Measurements from ENCODE around the gene ZNF384. TPM values are rescaled to one million over a fixed set of nuclear protein-coding genes. Genes with fewer than 3 reads are reported as not detected.

Gene ZNF384
- total and polyA plus RNA-seq, 2 of the 8 experiments (the other 6 are each of a cell fraction or from before 2014, with no cell fraction given), result 59.0 to 59.6 TPM

- H4K20me1 ChIP-seq (replicated peaks in 1 of 2; ENCODE audit: control insufficient read depth in 1 of 2, insufficient read depth in 2 of 2, low read length in 2 of 2), result no peaks in the 10 kb centered on the region
- ChIA-PET CTCF (ENCODE audit: partially characterized antibody) (interaction anchor here (0.5 to 11.6 kb wide), 9 partner anchors 16 to 388 kb away, joined by 3 to 125 read pairs (median 4); partner anchors contain the start of gene ZNF384), POLR2A (ENCODE audit: partially characterized antibody) (interaction anchor here (0.6 to 5.9 kb wide), 15 partner anchors 11 to 133 kb away, joined by 3 to 72 read pairs (median 3); partner anchors contain the start of gene ZNF384)
- H3K56ac ChIP-seq (replicated peaks; ENCODE audit: insufficient read length, low read depth, low read length), result no peak overlapping the region
- H3K4me2 ChIP-seq (ENCODE audit: insufficient read depth in 1 of 2, low read depth in 2 of 2, low read length in 2 of 2), result no peak overlapping the region
- no peak overlapping the region for H3K18ac ChIP-seq (ENCODE audit: extremely low read depth, low read length)
- peaks cover 6% of the 10 kb centered on the region for H3K23me2 ChIP-seq (ENCODE audit: low read depth, low read length)
- H3K27me3 ChIP-seq (replicated peaks in 1 of 4; ENCODE audit: control insufficient read depth in 3 of 4, extremely low read depth in 1 of 4, insufficient read depth in 3 of 4, low read length in 3 of 4), result no peaks in the 10 kb centered on the region
- H3K79me1 ChIP-seq (ENCODE audit: low read depth, low read length), result no peaks in the 10 kb centered on the region
- H2BK120ac ChIP-seq (replicated peaks; ENCODE audit: low read depth, low read length), result no peak overlapping the region
- whole genome bisulfite sequencing, 2 experiments (ENCODE audit: extremely low coverage in 1 of 2, insufficient coverage in 1 of 2, insufficient read length in 1 of 2, insufficient replicate concordance in 2 of 2, low coverage in 1 of 2, low lambda C conversion rate in 2 of 2, missing lambda C conversion rate in 1 of 2), result 88% methylated on average over 1 of the region's 2 CpGs; no CpG with 5 or more reads in 1 of the 2 experiments
- no peak overlapping the region for H3K4ac ChIP-seq (replicated peaks; ENCODE audit: insufficient read length, low read depth, low read length)
- no peak overlapping the region for H2BK20ac ChIP-seq (ENCODE audit: low read length)
- H3K27ac ChIP-seq (ENCODE audit: low read depth, low read length), result no peak overlapping the region
- H4K5ac ChIP-seq (ENCODE audit: insufficient read length, low read depth, low read length), result no peak overlapping the region
- H3K9me3 ChIP-seq (ENCODE audit: insufficient read depth in 2 of 2, low read depth in 1 of 2, low read length in 1 of 2), result no peaks in the 10 kb centered on the region
- no peak overlapping the region for H3K4me3 ChIP-seq (ENCODE audit: extremely low read depth in 1 of 4, insufficient read depth in 2 of 4, low read depth in 3 of 4, low read length in 4 of 4)
- DNase-seq (ENCODE audit: low read depth in 1 of 2, low spot score in 2 of 2), result no peak
- no peak overlapping the region for H3K23ac ChIP-seq (ENCODE audit: insufficient read length)
- H2AK5ac ChIP-seq (ENCODE audit: low read depth, low read length), result no peak overlapping the region
- no peak overlapping the region for H3K14ac ChIP-seq (ENCODE audit: insufficient read length)
- no peak overlapping the region for H2BK5ac ChIP-seq (ENCODE audit: low read depth, low read length)
- H2BK15ac ChIP-seq (ENCODE audit: low read length), result no peak overlapping the region
- H3K4me1 ChIP-seq (replicated peaks in 1 of 4; ENCODE audit: control insufficient read depth in 3 of 4, insufficient read depth in 4 of 4, low read length in 3 of 4), result peaks cover 0 to 4% (median 0%) of the 10 kb centered on the region in 4 experiments; a peak in 1 of 7 replicates
- H3K9ac ChIP-seq (replicated peaks in 1 of 4; ENCODE audit: extremely low read depth in 1 of 4, low read depth in 3 of 4, low read length in 3 of 4), result no peak overlapping the region
- no peak overlapping the region for H4K8ac ChIP-seq (ENCODE audit: extremely low read depth, insufficient read depth, low read length)
- H2AFZ ChIP-seq (ENCODE audit: low read length), result no peak overlapping the region
- H3K36me3 ChIP-seq (ENCODE audit: control insufficient read depth in 2 of 4, insufficient read depth in 4 of 4, low read length in 3 of 4), result peaks cover 8 to 31% (median 23%) of the 10 kb centered on the region in 4 experiments; a peak in 7 of 8 replicates
- H4K91ac ChIP-seq (replicated peaks; ENCODE audit: insufficient read length, low read length), result no peak overlapping the region
- H2BK12ac ChIP-seq (ENCODE audit: low read depth, low read length), result no peak overlapping the region
- no peak for FAIRE-seq
- H3K79me2 ChIP-seq (ENCODE audit: control insufficient read depth in 1 of 2, insufficient read depth in 2 of 2, low read length in 2 of 2), result peaks cover 0 to 11% of the 10 kb centered on the region in 2 experiments; a peak in 3 of 4 replicates
- TF ChIP-seq CBX8 (IDR thresholded peaks at IDR 0.05; ENCODE audit: borderline replicate concordance, low read depth, low read length), result no peak
- no peak for TF ChIP-seq ZNF274 (IDR thresholded peaks at IDR 0.05; ENCODE audit: borderline replicate concordance, extremely low read depth, low read length)
- TF ChIP-seq BRCA1 (IDR thresholded peaks at IDR 0.05; ENCODE audit: low read depth, low read length), result no peak
- TF ChIP-seq GABPA (IDR thresholded peaks at IDR 0.05; ENCODE audit: borderline replicate concordance, insufficient read depth, low read length), result no peak
- no peak for TF ChIP-seq SAP30 (IDR thresholded peaks at IDR 0.05; ENCODE audit: insufficient read depth, insufficient replicate concordance, low read length)
Measured at GRCh38 chr12:6664902-6665301, 24.3 kb downstream of the ZNF384 start.

All from H1 (cell line).